Endothelial cell (in vitro differentiated cells): ENCODE measurements around the gene SERPINA5. TPM values are rescaled to one million over a fixed set of nuclear protein-coding genes. Genes with fewer than 3 reads are reported as not detected.

Experiments
- DNase-seq: peaks from one replicate; pipeline ENCODE4 v3.0.0; 2021; ENCODE audit warnings: low spot score
- H3K27ac Mint-ChIP-seq: one replicate; pipeline ENCODE4 v1.8.0; 2021; ENCODE audit warnings: mixed read lengths, inconsistent platforms; ENCODE audit not compliant: unreplicated experiment
- H3K27me3 Mint-ChIP-seq: one replicate; pipeline ENCODE4 v1.8.0; 2021; ENCODE audit warnings: mild to moderate bottlenecking, moderate library complexity, mixed read lengths, inconsistent platforms; ENCODE audit not compliant: unreplicated experiment
- H3K36me3 Mint-ChIP-seq: one replicate; pipeline ENCODE4 v1.8.0; 2021; ENCODE audit warnings: mild to moderate bottlenecking, low read depth, mixed read lengths, inconsistent platforms; ENCODE audit not compliant: unreplicated experiment
- H3K4me1 Mint-ChIP-seq: one replicate; pipeline ENCODE4 v1.8.0; 2021; ENCODE audit warnings: mild to moderate bottlenecking, mixed read lengths, inconsistent platforms; ENCODE audit not compliant: unreplicated experiment
- H3K4me3 Mint-ChIP-seq: one replicate; pipeline ENCODE4 v1.8.0; 2021; ENCODE audit warnings: mild to moderate bottlenecking, mixed read lengths, inconsistent platforms; ENCODE audit not compliant: unreplicated experiment
- H3K9me3 Mint-ChIP-seq: one replicate; pipeline ENCODE4 v1.8.0; 2021; ENCODE audit warnings: mixed read lengths, inconsistent platforms; ENCODE audit not compliant: unreplicated experiment
- long read RNA-seq: library from polyadenylated mRNA; unstranded; transcript quantifications from one replicate; pipeline ENCODE4 v2.0.0, GENCODE V29; 2020; ENCODE audit not compliant: unreplicated experiment
- total RNA-seq: library from RNA; stranded (reverse); fragmentation: NEBNext Ultra II Directional; extraction: Animal tissue kit (Norgen Biotek cat#: 25700); gene quantifications from one replicate; pipeline ENCODE4 v1.2.1, GENCODE V29; 2021; ENCODE audit not compliant: unreplicated experiment
- TF ChIP-seq, protein P1 (sequence below): fragments of 200-600 bp; sonication (generic); IDR thresholded peaks from one replicate; pipeline ENCODE4 v1.5.0; 2021; ENCODE audit warnings: antibody characterized with exemption; ENCODE audit not compliant: unreplicated experiment

The SERPINA5 gene, protein sequence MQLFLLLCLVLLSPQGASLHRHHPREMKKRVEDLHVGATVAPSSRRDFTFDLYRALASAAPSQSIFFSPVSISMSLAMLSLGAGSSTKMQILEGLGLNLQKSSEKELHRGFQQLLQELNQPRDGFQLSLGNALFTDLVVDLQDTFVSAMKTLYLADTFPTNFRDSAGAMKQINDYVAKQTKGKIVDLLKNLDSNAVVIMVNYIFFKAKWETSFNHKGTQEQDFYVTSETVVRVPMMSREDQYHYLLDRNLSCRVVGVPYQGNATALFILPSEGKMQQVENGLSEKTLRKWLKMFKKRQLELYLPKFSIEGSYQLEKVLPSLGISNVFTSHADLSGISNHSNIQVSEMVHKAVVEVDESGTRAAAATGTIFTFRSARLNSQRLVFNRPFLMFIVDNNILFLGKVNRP
- 0.26 TPM for total RNA-seq
- long read RNA-seq = 0 reads

DNA sequence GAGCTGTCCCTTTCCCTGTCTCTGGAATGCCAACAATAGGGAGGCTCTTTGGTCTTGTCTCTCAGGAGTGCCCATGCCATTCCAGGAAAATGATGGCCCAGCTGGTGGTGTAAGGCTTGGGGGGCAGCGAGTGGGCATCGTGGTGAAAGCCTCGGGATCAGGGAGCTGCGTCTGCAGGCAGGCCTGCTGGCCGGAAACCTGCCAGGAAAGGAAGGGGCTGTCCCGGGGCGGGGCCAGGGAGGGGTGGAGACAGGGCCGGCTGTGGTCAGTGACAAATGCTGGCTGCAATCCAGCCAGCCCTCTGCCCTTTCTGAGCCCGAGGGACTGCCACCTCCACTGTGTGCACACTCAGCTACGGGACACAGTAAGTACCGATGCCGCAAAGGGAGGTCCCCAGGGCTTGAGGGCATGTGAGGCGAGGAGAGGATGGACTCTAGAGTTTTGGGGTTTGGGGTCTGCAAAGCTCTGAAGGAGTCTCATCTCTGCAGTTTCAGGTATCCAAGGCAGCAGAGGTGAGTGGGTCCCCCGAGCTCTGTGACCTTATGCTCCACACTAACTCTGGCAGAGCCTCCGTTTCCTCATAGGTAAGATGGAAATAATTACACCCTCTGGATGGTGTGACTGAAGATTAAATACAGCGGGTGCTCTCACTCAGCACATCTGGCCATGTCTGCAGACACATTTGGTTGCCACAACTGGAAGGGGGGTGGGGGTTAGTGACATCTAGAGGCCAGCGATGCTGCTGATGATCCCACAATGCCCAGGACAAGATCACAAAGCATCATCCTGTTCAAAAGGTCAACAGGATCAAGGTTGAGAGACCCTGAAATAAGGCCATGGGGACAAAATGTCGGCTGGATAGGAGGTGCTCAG is at the start of gene SERPINA5:
Gene SERPINA5 (plus strand): TSS at position 300 of the 873 bp plus-strand sequence. CDS start 5,937 bp downstream, outside the sequence.
- peaks cover 10% of the 10 kb centered on the region for H3K27me3 Mint-ChIP-seq
- peak; percentile 5 for DNase-seq
- no peaks in the 10 kb centered on the region for H3K9me3 Mint-ChIP-seq
- H3K4me1 Mint-ChIP-seq = no peaks in the 10 kb centered on the region
- H3K27ac Mint-ChIP-seq = no peak within 1 kb of the TSS
- peaks cover 3% of the 10 kb centered on the region for H3K36me3 Mint-ChIP-seq
- TF ChIP-seq, protein P1, sequence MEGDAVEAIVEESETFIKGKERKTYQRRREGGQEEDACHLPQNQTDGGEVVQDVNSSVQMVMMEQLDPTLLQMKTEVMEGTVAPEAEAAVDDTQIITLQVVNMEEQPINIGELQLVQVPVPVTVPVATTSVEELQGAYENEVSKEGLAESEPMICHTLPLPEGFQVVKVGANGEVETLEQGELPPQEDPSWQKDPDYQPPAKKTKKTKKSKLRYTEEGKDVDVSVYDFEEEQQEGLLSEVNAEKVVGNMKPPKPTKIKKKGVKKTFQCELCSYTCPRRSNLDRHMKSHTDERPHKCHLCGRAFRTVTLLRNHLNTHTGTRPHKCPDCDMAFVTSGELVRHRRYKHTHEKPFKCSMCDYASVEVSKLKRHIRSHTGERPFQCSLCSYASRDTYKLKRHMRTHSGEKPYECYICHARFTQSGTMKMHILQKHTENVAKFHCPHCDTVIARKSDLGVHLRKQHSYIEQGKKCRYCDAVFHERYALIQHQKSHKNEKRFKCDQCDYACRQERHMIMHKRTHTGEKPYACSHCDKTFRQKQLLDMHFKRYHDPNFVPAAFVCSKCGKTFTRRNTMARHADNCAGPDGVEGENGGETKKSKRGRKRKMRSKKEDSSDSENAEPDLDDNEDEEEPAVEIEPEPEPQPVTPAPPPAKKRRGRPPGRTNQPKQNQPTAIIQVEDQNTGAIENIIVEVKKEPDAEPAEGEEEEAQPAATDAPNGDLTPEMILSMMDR = no peak
- H3K4me3 Mint-ChIP-seq = no peak within 1 kb of the TSS

DNA sequence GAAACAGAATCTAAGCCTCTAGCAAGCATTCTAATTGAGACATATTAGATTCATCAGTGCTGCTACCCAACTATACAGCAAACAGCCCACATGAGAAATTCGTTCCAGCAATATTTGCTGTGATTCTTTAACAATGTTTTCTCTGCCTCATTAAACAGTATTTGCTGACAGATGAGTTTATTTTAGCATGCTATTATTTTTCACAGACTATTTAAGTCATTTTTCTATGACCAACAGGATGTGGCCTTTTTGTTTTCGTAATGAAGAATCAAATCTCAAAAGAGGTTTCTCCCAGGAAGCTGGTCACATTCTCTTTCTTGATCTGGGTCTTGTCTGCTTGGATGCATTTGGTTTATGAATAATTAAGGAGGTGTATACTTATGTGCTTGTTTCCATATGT is 48.8 kb upstream of the SERPINA5 start:
- Mint-ChIP-seq H3K4me1 (no peaks in the 10 kb centered on the region), H3K9me3 (no peaks in the 10 kb centered on the region), H3K36me3 (no peaks in the 10 kb centered on the region), H3K4me3 (no peak overlapping the region), H3K27me3 (peaks cover 2% of the 10 kb centered on the region), H3K27ac (no peak overlapping the region)
- DNase-seq = no peak
- TF ChIP-seq, protein P1 = no peak

DNA sequence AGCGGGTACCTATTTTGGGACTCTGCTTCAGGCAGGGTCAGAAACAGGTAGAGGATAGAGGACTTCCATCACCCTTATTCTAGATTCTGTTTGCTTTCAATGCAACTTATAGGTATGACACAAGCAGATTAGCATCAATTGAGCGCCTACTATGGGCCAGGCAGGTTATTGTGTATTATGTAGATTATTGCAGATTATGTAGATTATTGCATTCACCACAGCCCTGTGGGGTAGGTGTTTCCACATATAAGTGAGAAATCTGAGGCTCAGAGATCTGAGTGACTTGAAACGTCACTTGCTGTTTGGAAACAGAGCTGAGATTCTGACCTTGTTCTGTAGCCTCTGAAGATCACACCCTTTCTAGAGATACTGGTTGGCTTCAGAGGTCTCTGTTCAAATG is 45.7 kb upstream of the SERPINA5 start:
- H3K36me3 Mint-ChIP-seq = no peaks in the 10 kb centered on the region
- H3K27ac Mint-ChIP-seq = no peak overlapping the region
- no peaks in the 10 kb centered on the region for H3K4me1 Mint-ChIP-seq
- H3K4me3 Mint-ChIP-seq = no peak overlapping the region
- TF ChIP-seq, protein P1 = no peak
- H3K27me3 Mint-ChIP-seq = peaks cover 6% of the 10 kb centered on the region
- no peaks in the 10 kb centered on the region for H3K9me3 Mint-ChIP-seq
- DNase-seq = no peak

DNA sequence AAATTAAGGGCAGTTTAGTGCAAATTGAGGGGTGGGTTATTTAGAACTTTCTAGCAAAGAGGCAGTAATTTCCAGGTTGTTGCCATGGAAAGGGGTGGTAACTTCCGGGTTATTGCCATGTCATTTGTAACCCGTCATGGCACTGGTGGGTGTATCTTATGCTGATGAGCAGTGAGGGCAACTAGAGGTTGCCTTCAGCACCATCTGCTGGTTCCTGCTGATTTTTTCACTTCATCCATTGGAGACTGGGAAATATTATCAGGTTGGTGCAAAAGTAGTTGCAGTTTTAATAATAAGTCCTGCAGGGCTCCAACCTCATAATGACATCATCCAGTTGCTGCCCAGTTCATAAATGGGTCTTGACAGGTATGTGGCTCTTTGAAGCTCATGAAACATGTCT is 44.4 kb upstream of the SERPINA5 start:
- H3K27me3 Mint-ChIP-seq = peaks cover 6% of the 10 kb centered on the region
- TF ChIP-seq, protein P1 = no peak
- H3K36me3 Mint-ChIP-seq = no peaks in the 10 kb centered on the region
- no peaks in the 10 kb centered on the region for H3K4me1 Mint-ChIP-seq
- no peaks in the 10 kb centered on the region for H3K9me3 Mint-ChIP-seq
- no peak overlapping the region for H3K27ac Mint-ChIP-seq
- DNase-seq = no peak
- H3K4me3 Mint-ChIP-seq = no peak overlapping the region
